Activated naive CD4-positive, alpha-beta T cell treated with anti-CD3 and anti-CD28 coated beads for 36 hours (primary cell): ENCODE results near the gene GPR152. TPM values are rescaled to one million over a fixed set of nuclear protein-coding genes. Genes with fewer than 3 reads are reported as not detected.
A peak's percentile ranks its signal among the peaks of the same experiment; 100 is the strongest.

ENCODE experiments used
- CTCF ChIA-PET: fragments of 350-600 bp; sonication (Branson Sonifier 250); formaldehyde crosslinking; loops from one replicate; lab custom pipeline; 2021; ENCODE audit warnings: antibody characterized with exemption; lab: Charles Lee
- DNase-seq: peaks from one replicate; pipeline ENCODE4 v3.0.0-alpha.2; 2020
- H3K27ac Mint-ChIP-seq: one replicate; pipeline ENCODE4 v1.8.0; 2021; ENCODE audit warnings: mild to moderate bottlenecking, mixed read lengths
- H3K27me3 Mint-ChIP-seq: one replicate; pipeline ENCODE4 v1.8.0; 2021; ENCODE audit warnings: low read depth, mixed read lengths
- H3K36me3 Mint-ChIP-seq: one replicate; pipeline ENCODE4 v1.8.0; 2021; ENCODE audit warnings: low read depth, mixed read lengths
- H3K4me1 Mint-ChIP-seq: one replicate; pipeline ENCODE4 v1.8.0; 2021; ENCODE audit warnings: low read depth, mixed read lengths
- H3K4me3 Mint-ChIP-seq: one replicate; pipeline ENCODE4 v1.8.0; 2021; ENCODE audit warnings: mild to moderate bottlenecking, moderate library complexity, mixed read lengths
- H3K9me3 Mint-ChIP-seq: one replicate; pipeline ENCODE4 v1.8.0; 2021; ENCODE audit warnings: mixed read lengths
- intact Hi-C: fragments of 100-400 bp; cut with micrococcal nuclease; formaldehyde crosslinking; loops from one replicate; pipeline ENCODE4 v1.15.1; 2023
- total RNA-seq, 2 experiments: library from RNA; stranded (reverse); gene quantifications; one replicate each; pipeline ENCODE4 v1.2.3, GENCODE V29; 2021

The GPR152 gene
- total RNA-seq, 2 experiments from 2014 or later, result not detected

DNA sequence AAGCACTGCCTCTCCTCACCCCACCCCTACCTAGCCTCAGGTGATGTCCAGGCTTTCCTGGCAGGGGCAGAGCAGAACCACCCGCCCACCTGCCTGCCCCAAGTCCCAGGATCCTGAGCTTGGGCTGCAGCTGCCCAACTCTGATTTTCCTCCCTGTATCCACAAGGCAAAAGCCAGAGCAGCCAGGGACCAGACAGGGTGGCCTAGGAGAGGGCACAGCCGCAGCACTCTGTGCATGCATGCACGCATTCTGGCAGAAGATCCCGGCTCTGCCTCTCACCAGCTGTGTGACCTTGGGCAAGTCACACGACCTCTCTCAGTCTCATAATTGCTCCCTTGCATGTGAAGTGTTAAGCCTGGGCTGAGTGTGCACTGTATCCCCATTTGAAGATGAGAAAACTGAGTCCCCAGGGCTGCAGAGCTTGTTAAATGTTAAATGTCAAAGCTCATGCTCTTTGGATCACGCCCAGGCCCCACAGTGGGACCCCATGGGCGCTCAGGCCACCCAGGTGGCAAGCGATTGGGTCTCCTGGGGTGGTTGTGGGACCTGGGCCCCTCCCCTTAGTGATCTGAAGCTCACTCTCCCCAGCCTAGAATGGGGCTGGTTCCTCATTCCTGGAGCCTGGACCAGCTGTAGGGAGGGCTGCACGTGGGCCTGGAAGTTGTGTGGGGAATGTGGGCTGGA is 39.9 kb downstream of the GPR152 start:
- H3K27me3 Mint-ChIP-seq, result no peaks in the 10 kb centered on the region
- peaks cover 8% of the 10 kb centered on the region for H3K36me3 Mint-ChIP-seq
- CTCF ChIA-PET, result interaction anchor here (1.4 to 1.9 kb wide), 3 partner anchors 8 to 27 kb away, joined by 4 to 10 read pairs (median 5); partner anchors contain the start of genes PPP1CA and TBC1D10C
- no peak for DNase-seq
- intact Hi-C loops, result no loop called here
- peaks cover 75% of the 10 kb centered on the region for H3K4me1 Mint-ChIP-seq
- no peak overlapping the region for H3K4me3 Mint-ChIP-seq
- no peaks in the 10 kb centered on the region for H3K9me3 Mint-ChIP-seq
- peak overlapping the region; percentile 96 for H3K27ac Mint-ChIP-seq

DNA sequence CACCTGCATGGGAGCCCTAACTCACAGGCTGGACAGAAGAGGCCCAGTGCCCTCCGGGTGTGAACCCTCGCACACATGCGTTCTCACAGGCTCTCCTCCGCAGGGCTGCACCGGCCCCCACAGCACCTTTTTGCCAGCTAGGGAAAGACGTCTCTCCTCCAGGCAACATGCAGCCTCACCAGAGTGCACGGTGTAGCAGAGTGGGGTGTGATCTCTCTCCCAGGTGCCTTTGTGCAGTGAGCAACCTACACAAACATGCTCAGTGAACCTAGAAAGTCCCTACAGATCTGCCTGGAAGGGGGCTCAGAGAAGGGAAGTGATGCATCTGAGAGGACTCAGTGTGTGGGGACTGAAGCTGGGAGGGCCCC is 40.8 kb downstream of the GPR152 start:
- peaks cover 78% of the 10 kb centered on the region for H3K4me1 Mint-ChIP-seq
- no peaks in the 10 kb centered on the region for H3K27me3 Mint-ChIP-seq
- H3K36me3 Mint-ChIP-seq, result peaks cover 13% of the 10 kb centered on the region
- H3K4me3 Mint-ChIP-seq, result no peak overlapping the region
- peak; percentile 70 for DNase-seq
- intact Hi-C loops, result no loop called here
- no peaks in the 10 kb centered on the region for H3K9me3 Mint-ChIP-seq
- H3K27ac Mint-ChIP-seq, result peak overlapping the region; percentile 96
- CTCF ChIA-PET, result interaction anchor here (1.7 kb wide), 1 partner anchor 28 kb away, joined by 5 read pairs; no protein-coding TSS in a partner anchor

DNA sequence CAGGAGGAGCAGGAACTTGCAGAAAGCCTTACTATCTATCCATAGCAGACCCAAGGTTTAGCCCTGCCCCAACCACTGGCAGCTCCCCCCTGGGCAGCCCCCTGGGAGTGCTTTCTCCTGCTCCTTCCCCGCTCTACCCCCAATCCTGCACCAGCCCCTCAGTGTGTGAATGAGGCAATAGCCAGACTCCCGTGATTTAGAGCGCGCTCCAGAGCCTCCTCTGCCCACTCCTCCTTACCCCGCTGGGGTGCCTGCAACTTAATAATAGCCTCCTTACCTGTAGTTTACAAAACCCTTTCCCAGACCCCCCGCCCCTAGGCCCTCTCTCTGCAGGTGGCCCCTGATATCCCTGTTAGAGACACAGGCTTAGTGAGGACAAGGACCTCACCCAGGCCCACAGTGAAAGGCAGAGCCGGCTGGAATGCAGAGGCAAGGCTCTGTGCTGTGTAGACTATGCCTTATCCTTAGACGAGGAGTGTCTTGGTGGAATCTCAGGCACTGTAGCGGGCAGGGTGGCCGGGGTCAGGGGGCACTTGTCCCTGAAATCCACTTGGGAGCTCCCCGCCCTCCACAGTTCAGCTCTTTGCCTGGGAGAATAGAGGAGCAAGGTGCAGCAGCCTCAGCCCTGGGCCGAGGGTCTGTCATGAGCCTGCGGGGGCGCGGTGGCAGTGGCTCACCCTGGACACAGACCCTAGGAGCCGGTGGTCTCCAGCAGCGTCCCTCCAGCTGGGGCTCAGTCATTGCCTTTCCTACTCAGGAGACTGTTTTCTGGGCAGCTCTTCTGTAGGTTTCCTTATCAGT is 41.3 kb downstream of the GPR152 start:
- Mint-ChIP-seq H3K27ac (peak overlapping the region; percentile 96), H3K27me3 (no peaks in the 10 kb centered on the region), H3K9me3 (no peaks in the 10 kb centered on the region), H3K4me1 (peaks cover 78% of the 10 kb centered on the region), H3K36me3 (peaks cover 16% of the 10 kb centered on the region), H3K4me3 (no peak overlapping the region)
- intact Hi-C loops, result no loop called here
- CTCF ChIA-PET, result no interaction called here
- DNase-seq, result no peak

DNA sequence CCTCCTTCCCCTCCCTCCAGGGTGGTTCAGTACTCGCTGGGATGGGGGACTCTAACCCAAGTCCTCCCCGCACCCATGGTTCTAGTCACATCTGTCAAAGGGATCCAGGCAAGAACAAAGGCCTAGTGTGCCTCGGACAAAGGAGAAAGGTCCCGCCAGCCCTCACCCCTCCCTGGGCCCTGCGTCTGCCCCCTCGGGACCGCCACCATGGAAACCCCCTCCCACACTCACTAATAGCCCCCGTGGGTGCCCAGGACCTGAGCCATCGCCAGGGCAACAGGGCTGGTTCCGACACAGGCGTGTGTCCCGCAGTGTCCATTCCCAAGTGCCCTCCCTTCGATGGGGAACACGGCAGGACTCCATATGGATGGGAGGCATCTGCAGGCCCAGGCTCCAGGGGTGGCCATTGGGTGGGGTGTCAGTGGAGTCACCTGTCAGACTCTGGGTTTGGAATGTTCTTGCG is 42.1 kb downstream of the GPR152 start:
- H3K4me3 Mint-ChIP-seq, result peak overlapping the region; percentile 83
- peaks cover 23% of the 10 kb centered on the region for H3K36me3 Mint-ChIP-seq
- peak overlapping the region; percentile 96 for H3K27ac Mint-ChIP-seq
- H3K27me3 Mint-ChIP-seq, result no peaks in the 10 kb centered on the region
- H3K9me3 Mint-ChIP-seq, result no peaks in the 10 kb centered on the region
- CTCF ChIA-PET, result no interaction called here
- H3K4me1 Mint-ChIP-seq, result peaks cover 80% of the 10 kb centered on the region
- intact Hi-C loops, result no loop called here
- no peak for DNase-seq

DNA sequence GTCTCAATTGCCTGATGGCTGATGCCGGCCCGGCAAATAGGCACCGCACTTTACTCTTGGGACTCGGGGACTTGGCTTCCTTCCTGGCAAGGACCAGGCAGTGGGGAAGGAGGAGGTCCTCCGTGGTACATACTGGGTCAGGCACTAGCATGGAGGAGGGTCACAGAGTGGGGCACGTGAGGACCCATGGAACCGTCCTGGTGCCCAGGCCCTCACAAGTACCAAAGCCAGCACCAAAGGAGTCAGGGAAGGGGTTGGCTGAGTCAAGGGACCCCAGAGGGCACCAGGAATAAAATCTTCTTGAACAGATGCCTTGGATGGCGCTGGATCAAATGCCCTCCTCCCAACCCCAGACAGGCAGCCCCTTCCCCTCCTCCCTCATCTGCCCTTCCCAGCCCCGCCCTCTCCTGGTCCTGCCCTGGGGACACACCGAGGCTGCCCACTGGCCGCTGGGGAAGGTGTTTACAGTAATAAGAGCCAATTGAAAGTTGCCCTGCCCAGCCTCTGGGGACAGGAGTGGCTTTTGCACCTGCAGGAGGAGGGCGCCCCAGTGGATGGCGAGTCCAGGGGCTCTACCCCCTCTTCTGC is 42.7 kb downstream of the GPR152 start:
- CTCF ChIA-PET, result interaction anchor here (1.5 kb wide), 1 partner anchor 10 kb away, joined by 4 read pairs; no protein-coding TSS in a partner anchor
- Mint-ChIP-seq H3K4me1 (peaks cover 81% of the 10 kb centered on the region), H3K27me3 (no peaks in the 10 kb centered on the region), H3K9me3 (no peaks in the 10 kb centered on the region), H3K4me3 (peak overlapping the region; percentile 83), H3K27ac (peak overlapping the region; percentile 96), H3K36me3 (peaks cover 27% of the 10 kb centered on the region)
- intact Hi-C loops, result loop anchor here (1.0 to 10.0 kb wide), 2 partner anchors 7 to 395 kb away; no protein-coding TSS in a partner anchor
- no peak for DNase-seq

DNA sequence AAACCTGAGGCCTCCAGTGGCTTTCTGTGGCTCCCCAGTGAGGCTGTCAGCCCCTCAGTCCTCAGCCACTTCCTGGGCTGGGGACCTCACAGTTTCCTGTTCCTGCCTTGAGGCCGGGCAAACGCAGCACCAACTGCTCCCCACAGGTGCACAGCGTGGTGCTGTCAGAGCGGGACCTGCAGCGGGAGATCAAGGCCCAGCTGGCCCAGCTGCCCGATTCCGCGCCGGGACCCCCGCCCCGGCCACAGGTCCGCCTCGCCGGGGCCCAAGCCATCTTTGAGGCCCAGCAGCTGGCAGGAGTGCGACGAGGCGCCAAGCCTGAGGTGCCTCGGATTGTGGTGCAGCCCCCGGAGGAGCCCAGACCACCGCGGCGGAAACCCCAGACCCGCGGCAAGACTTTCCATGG is 43.3 kb downstream of the GPR152 start:
- Mint-ChIP-seq H3K27me3 (no peaks in the 10 kb centered on the region), H3K36me3 (peaks cover 31% of the 10 kb centered on the region)
- intact Hi-C loops, result loop anchor here (1.0 to 10.0 kb wide), 2 partner anchors 8 to 396 kb away; no protein-coding TSS in a partner anchor

DNA sequence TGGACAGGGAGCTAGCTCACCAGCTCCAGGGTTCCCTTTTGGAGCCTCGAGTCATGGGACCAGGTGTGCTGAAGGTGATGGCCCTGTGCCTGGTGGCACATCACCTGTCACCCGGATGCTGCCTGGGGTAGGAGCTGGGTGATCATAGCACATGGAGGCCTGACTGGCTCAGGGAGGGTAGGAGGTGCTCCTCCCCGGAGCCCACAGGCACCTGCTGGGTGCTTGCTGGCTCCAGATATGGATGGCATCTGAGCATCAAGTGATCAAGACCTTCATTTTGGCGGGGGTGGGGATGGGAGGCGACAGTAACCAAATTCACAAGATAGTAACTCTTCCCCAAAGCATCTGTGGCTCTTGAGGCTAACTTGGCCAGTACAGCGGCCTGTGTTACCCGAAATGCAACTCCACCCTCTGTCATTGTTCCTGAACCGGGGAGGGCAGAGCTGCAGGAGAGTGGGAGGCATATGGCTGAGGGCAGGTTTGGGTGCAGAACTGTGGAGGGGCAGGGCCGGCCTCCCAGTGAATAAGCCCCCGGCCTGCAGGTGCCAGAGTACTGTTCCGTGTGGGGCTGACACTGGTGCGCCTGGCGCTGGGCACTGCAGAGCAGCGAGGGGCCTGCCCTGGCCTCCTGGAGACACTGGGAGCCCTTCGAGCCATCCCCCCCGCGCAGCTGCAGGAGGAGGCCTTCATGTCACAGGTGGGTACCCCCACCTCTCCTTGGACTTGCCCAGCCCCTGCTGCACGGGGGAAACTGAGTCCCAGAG is 43.9 kb downstream of the GPR152 start:
- peak; percentile 44 for DNase-seq
- H3K36me3 Mint-ChIP-seq, result peaks cover 31% of the 10 kb centered on the region
- intact Hi-C loops, result loop anchor here (1.0 to 10.0 kb wide), 3 partner anchors 9 to 396 kb away; no protein-coding TSS in a partner anchor
- CTCF ChIA-PET, result interaction anchor here (0.9 to 3.0 kb wide), 3 partner anchors 11 to 236 kb away, joined by 3 to 18 read pairs (median 4); partner anchors contain the start of gene PTPRCAP
- peak overlapping the region; percentile 83 for H3K4me3 Mint-ChIP-seq
- peaks cover 80% of the 10 kb centered on the region for H3K4me1 Mint-ChIP-seq
- H3K27me3 Mint-ChIP-seq, result no peaks in the 10 kb centered on the region
- peak overlapping the region; percentile 92 for H3K27ac Mint-ChIP-seq
- no peaks in the 10 kb centered on the region for H3K9me3 Mint-ChIP-seq

More for the DNA sequence above, 43.3 kb downstream of the GPR152 start:
- Mint-ChIP-seq H3K4me1 (peaks cover 79% of the 10 kb centered on the region), H3K9me3 (no peaks in the 10 kb centered on the region), H3K27ac (peak overlapping the region; percentile 96), H3K4me3 (peak overlapping the region; percentile 83)
- CTCF ChIA-PET, result interaction anchor here (1.5 to 3.0 kb wide), 2 partner anchors 11 to 29 kb away, joined by 4 to 18 read pairs; partner anchors contain the start of gene PTPRCAP
- peak; percentile 87 for DNase-seq

DNA sequence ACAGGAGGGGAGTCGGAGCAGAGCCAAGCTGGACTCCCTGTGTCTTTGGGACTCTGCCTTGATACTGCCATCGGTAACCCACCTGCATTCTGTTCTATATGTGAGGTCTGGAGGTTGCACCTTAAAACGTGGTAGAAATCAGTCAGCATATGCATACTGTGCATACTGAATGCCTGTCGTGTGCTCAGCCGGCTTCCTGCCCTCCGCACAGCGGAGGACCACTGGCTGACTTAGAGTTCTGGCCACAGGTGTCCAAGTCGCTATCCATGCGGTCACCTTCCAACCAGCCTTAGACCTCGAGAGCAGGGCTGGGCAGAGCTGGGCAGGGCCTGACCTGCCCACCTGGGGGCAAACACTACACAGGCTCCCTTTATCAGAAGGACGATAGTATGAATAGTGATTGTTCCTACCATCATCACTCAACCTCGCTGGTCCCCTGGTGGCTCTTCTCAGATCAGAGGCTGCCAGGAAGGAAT is 44.8 kb downstream of the GPR152 start:
- peak overlapping the region; percentile 92 for H3K27ac Mint-ChIP-seq
- no peaks in the 10 kb centered on the region for H3K27me3 Mint-ChIP-seq
- CTCF ChIA-PET, result interaction anchor here (0.9 to 3.0 kb wide), 4 partner anchors 31 to 237 kb away, joined by 3 to 18 read pairs (median 4); partner anchors contain the start of genes CLCF1 and PTPRCAP
- H3K4me3 Mint-ChIP-seq, result peak overlapping the region; percentile 83
- H3K36me3 Mint-ChIP-seq, result peaks cover 31% of the 10 kb centered on the region
- H3K9me3 Mint-ChIP-seq, result no peaks in the 10 kb centered on the region
- intact Hi-C loops, result loop anchor here (1.0 to 10.0 kb wide), 3 partner anchors 29 to 397 kb away; no protein-coding TSS in a partner anchor
- H3K4me1 Mint-ChIP-seq, result peaks cover 81% of the 10 kb centered on the region
- DNase-seq, result no peak

DNA sequence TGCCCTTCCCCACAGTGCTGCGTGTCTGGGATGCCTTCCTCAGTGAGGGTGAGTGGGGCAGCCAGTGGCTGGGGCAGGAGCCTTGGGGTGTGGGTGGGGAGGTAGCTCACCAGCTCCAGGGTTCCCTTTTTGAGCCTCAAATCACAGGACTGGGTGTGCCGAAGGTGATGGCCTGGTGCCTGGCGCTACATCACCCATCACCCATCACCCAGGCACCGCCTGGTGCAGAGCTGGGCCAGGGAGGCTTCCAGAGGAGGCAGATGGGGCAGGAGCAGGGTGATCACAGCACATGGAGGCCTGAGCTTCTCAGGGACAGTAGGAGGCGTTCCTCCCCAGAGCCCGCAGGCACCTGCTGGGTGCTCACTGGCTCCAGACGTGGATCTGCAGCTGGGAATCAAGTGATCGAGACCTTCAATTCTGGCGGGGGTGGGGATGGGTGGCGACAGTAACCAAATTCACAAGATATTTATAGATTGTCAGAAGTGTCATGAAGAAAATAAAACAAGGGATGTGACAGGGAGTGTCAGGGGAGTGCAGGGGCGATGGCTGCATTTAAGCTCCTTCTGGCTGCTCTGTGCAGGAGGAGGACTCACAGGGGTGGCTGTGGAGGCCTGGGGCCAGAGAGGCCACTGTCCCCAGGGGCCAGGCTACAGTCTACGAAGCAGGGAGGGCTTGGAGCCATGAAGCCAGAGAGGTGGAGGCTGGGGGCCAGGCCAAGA is 45.4 kb downstream of the GPR152 start:
- H3K36me3 Mint-ChIP-seq, result peaks cover 31% of the 10 kb centered on the region
- DNase-seq, result peak; percentile 67
- CTCF ChIA-PET, result interaction anchor here (0.8 to 3.0 kb wide), 5 partner anchors 16 to 238 kb away, joined by 3 to 18 read pairs (median 4); partner anchors contain the start of genes CLCF1, PTPRCAP and RAD9A
- H3K4me1 Mint-ChIP-seq, result peaks cover 81% of the 10 kb centered on the region
- intact Hi-C loops, result loop anchor here (1.0 to 10.0 kb wide), 2 partner anchors 99 to 398 kb away; no protein-coding TSS in a partner anchor
- H3K27ac Mint-ChIP-seq, result peak overlapping the region; percentile 92
- no peaks in the 10 kb centered on the region for H3K27me3 Mint-ChIP-seq
- H3K4me3 Mint-ChIP-seq, result peak overlapping the region; percentile 83
- no peaks in the 10 kb centered on the region for H3K9me3 Mint-ChIP-seq

DNA sequence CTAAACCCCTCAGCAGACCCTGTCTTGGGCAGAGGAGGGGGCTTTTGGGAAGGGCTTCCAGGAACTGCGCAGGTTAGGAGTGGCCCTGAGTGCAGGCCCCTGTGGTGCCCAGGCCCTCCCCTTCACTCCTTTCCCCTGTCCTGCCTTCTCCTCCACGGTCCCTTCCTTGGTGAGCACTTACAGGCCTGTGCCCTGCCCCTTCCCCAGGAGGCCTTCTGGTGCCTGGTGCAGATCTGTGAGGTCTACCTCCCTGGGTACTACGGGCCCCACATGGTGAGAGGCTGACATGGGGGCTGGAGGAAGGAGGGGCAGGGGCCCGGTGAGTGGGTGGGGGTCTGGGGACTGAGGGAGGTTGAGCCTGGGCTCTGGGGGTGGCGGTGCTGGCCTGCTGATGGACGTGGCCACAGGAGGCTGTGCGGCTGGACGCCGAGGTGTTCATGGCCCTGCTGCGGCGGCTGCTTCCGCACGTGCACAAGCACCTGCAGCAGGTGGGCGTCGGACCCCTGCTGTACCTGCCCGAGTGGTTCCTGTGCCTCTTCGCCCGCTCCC is 46.0 kb downstream of the GPR152 start:
- peak overlapping the region; percentile 83 for H3K4me3 Mint-ChIP-seq
- no peaks in the 10 kb centered on the region for H3K9me3 Mint-ChIP-seq
- CTCF ChIA-PET, result interaction anchor here (0.8 to 3.0 kb wide), 3 partner anchors 15 to 33 kb away, joined by 3 to 18 read pairs (median 4); partner anchors contain the start of genes CLCF1, PTPRCAP and RAD9A
- intact Hi-C loops, result loop anchor here (10.0 kb wide), 1 partner anchor 398 kb away; no protein-coding TSS in a partner anchor
- no peaks in the 10 kb centered on the region for H3K27me3 Mint-ChIP-seq
- peak overlapping the region; percentile 92 for H3K27ac Mint-ChIP-seq
- H3K36me3 Mint-ChIP-seq, result peaks cover 31% of the 10 kb centered on the region
- H3K4me1 Mint-ChIP-seq, result peaks cover 74% of the 10 kb centered on the region
- DNase-seq, result no peak
